Sigmoid colon (tissue), 7 donors: ENCODE results near the gene GSTCD. TPM values are rescaled to one million over a fixed set of nuclear protein-coding genes. Genes with fewer than 3 reads are reported as not detected.

Source experiments
- DNase-seq: peaks from one replicate; pipeline ENCODE4 v3.0.0-alpha.2; 2019
- H3K27ac ChIP-seq, 4 donors: fragments of 200-600 bp; sonication (generic); one replicate each; pipeline ENCODE4 v1.5.1; 2016 to 2019; ENCODE audit warnings: mild to moderate bottlenecking in 1 of 4
- H3K27me3 ChIP-seq, 3 donors: fragments of 200-600 bp; sonication (generic); one replicate each; pipeline ENCODE4 v1.5.1; 2019; ENCODE audit warnings: mild to moderate bottlenecking in 1 of 3
- H3K36me3 ChIP-seq, 4 donors: fragments of 200-600 bp; sonication (generic); one replicate each; pipeline ENCODE4 v1.5.1; 2016 to 2019
- H3K4me1 ChIP-seq, 4 donors: fragments of 200-600 bp; sonication (generic); one replicate each; pipeline ENCODE4 v1.5.1; 2017 to 2019
- H3K4me3 ChIP-seq, 4 donors: fragments of 200-600 bp; sonication (generic); one replicate each; pipeline ENCODE4 v1.5.1; 2017 to 2019; ENCODE audit warnings: mild to moderate bottlenecking in 2 of 4, moderate library complexity in 1 of 4
- H3K9me3 ChIP-seq, 4 donors: fragments of 200-600 bp in 3 of 4; sonication (generic) in 3 of 4; one replicate each; pipeline versions ENCODE4 v1.5.1 to v1.6.1; 2013 to 2019
- CTCF ChIP-seq, 4 experiments: fragments of 450-650 bp in 3 of 4; fragments of 200-600 bp in 1 of 4; IDR thresholded peaks; one replicate each; pipeline ENCODE4 v1.5.1; 2016 to 2019; ENCODE audit warnings: antibody characterized with exemption in 4 of 4, mild to moderate bottlenecking in 3 of 4, moderate library complexity in 2 of 4
- EP300 ChIP-seq, 4 donors: sonication (generic); formaldehyde crosslinking; IDR thresholded peaks; one replicate each; pipeline ENCODE4 v1.6.1; 2017; ENCODE audit warnings: antibody characterized with exemption in 4 of 4
- POLR2A ChIP-seq, 2 donors: fragments of 450-650 bp; IDR thresholded peaks; one replicate each; pipeline ENCODE4 v1.6.1; 2016; ENCODE audit warnings: antibody characterized with exemption in 2 of 2, mild to moderate bottlenecking in 2 of 2, moderate library complexity in 2 of 2
- POLR2AphosphoS5 ChIP-seq, 4 donors: sonication (generic); formaldehyde crosslinking; IDR thresholded peaks; one replicate each; pipeline ENCODE4 v1.6.1; 2017; ENCODE audit warnings: antibody characterized with exemption in 4 of 4
- WGBS, 2 donors: extraction: QIAGEN DNeasy Blood & Tissue Kit; methylation state at CpG; one replicate each; pipeline ENCODE4 v1.1.7; 2013; 5-methylcytosine and 5-hydroxymethylcytosine counted together
- intact Hi-C: fragments of 100-400 bp; cut with DNase I; formaldehyde crosslinking; loops from one replicate; pipeline ENCODE4 v1.15.1; 2023
- polyA plus RNA-seq, 3 donors: library from polyadenylated mRNA; stranded (reverse); fragments of 200-250 nt; gene quantifications; one replicate each; pipeline ENCODE4 v1.2.3, GENCODE V29; 2013
- total RNA-seq, 4 donors: library from RNA; depleted of rRNA; stranded (reverse); fragments of >200 nt; gene quantifications; one replicate each; pipeline ENCODE4 v1.1.0, GENCODE V29; 2016
- donor health status: healthy with polysubstance abuse.
- donor health status: Bipolar disorder and iron deficiency.
- donor health status: healthy.

GSTCD gene
- total and polyA plus RNA-seq, 7 donors, result 1.8 to 16.4 (median 5.8) TPM

GRCh38 chr4:105808030-105808749 lies 99.6 kb downstream of the GSTCD start:
- Histone ChIP-seq H3K27ac (peak overlapping the region in 2 of 4 donors; percentile 44 to 69), H3K36me3 (no peaks in the 10 kb centered on the region), H3K4me1 (peaks cover 0 to 15% (median 6%) of the 10 kb centered on the region in 4 donors), H3K9me3 (no peaks in the 10 kb centered on the region), H3K4me3 (peak overlapping the region in 3 of 4 donors; percentile 17 to 32 (median 31)), H3K27me3 (no peaks in the 10 kb centered on the region)
- 75 to 89% methylated on average over 3 of the region's 3 CpGs for WGBS, 2 donors
- DNase-seq, result no peak
- TF ChIP-seq EP300 (IDR thresholded peaks at IDR 0.05) (no peak), POLR2A (IDR thresholded peaks at IDR 0.05) (no peak), CTCF (IDR thresholded peaks at IDR 0.05) (no peak), POLR2AphosphoS5 (IDR thresholded peaks at IDR 0.05) (no peak)
- intact Hi-C loops, result no loop called here

- H3K4me1 ChIP-seq, result peaks cover 0 to 15% (median 6%) of the 10 kb centered on the region in 4 donors
- H3K9me3 ChIP-seq, result no peaks in the 10 kb centered on the region
- H3K4me3 ChIP-seq, result peak overlapping the region in 3 of 4 donors; percentile 17 to 32 (median 31)
- WGBS, 2 donors, result 71 to 88% methylated on average over 3 of the region's 3 CpGs
- H3K36me3 ChIP-seq, result no peaks in the 10 kb centered on the region
- H3K27ac ChIP-seq, result peak overlapping the region in 2 of 4 donors; percentile 44 to 69
- intact Hi-C loops, result no loop called here
- DNase-seq, result no peak
- H3K27me3 ChIP-seq, result no peaks in the 10 kb centered on the region
- TF ChIP-seq CTCF (IDR thresholded peaks at IDR 0.05) (no peak), POLR2AphosphoS5 (IDR thresholded peaks at IDR 0.05) (no peak), EP300 (IDR thresholded peaks at IDR 0.05) (no peak), POLR2A (IDR thresholded peaks at IDR 0.05) (no peak)
Observed at GRCh38 chr4:105808750-105809041, 100.1 kb downstream of the GSTCD start.

- Histone ChIP-seq H3K9me3 (no peaks in the 10 kb centered on the region), H3K27me3 (no peaks in the 10 kb centered on the region), H3K4me3 (no peak overlapping the region), H3K36me3 (no peaks in the 10 kb centered on the region), H3K4me1 (peaks cover 0 to 9% (median 0%) of the 10 kb centered on the region in 4 donors), H3K27ac (no peak overlapping the region)
- intact Hi-C loops, result no loop called here
- DNase-seq, result no peak
- WGBS, 2 donors, result 88 to 92% methylated on average over 1 of the region's 1 CpG
- TF ChIP-seq POLR2A (IDR thresholded peaks at IDR 0.05) (no peak), CTCF (IDR thresholded peaks at IDR 0.05) (no peak), POLR2AphosphoS5 (IDR thresholded peaks at IDR 0.05) (no peak), EP300 (IDR thresholded peaks at IDR 0.05) (no peak)
Observed at GRCh38 chr4:105815701-105816100, 107.1 kb downstream of the GSTCD start.

GRCh38 chr4:105822061-105822460 lies 113.5 kb downstream of the GSTCD start:
- no peaks in the 10 kb centered on the region for H3K9me3 ChIP-seq
- H3K27me3 ChIP-seq, result no peaks in the 10 kb centered on the region
- TF ChIP-seq CTCF (IDR thresholded peaks at IDR 0.05), result no peak
- no peak for TF ChIP-seq POLR2AphosphoS5 (IDR thresholded peaks at IDR 0.05)
- no peak for TF ChIP-seq POLR2A (IDR thresholded peaks at IDR 0.05)
- no peak for TF ChIP-seq EP300 (IDR thresholded peaks at IDR 0.05)
- intact Hi-C loops, result no loop called here
- DNase-seq, result no peak
- H3K4me3 ChIP-seq, result no peak overlapping the region
- peaks cover 0 to 5% (median 0%) of the 10 kb centered on the region in 4 donors for H3K36me3 ChIP-seq
- H3K4me1 ChIP-seq, result peaks cover 0 to 12% (median 0%) of the 10 kb centered on the region in 4 donors
- H3K27ac ChIP-seq, result no peak overlapping the region

- H3K36me3 ChIP-seq, result peaks cover 0 to 3% (median 0%) of the 10 kb centered on the region in 4 donors
- TF ChIP-seq POLR2AphosphoS5 (IDR thresholded peaks at IDR 0.05) (no peak), POLR2A (IDR thresholded peaks at IDR 0.05) (no peak), EP300 (IDR thresholded peaks at IDR 0.05) (no peak), CTCF (IDR thresholded peaks at IDR 0.05) (no peak)
- no peaks in the 10 kb centered on the region for H3K4me1 ChIP-seq
- DNase-seq, result no peak
- no peaks in the 10 kb centered on the region for H3K27me3 ChIP-seq
- no peak overlapping the region for H3K27ac ChIP-seq
- intact Hi-C loops, result no loop called here
- H3K4me3 ChIP-seq, result no peak overlapping the region
- 95 to 98% methylated on average over 2 of the region's 2 CpGs for WGBS, 2 donors
- H3K9me3 ChIP-seq, result no peaks in the 10 kb centered on the region
Observed at GRCh38 chr4:105828074-105828473, 119.5 kb downstream of the GSTCD start.
